Natural killer cell (primary cell): Measurements from ENCODE around the gene WDR88. TPM values are rescaled to one million over a fixed set of nuclear protein-coding genes. Genes with fewer than 3 reads are reported as not detected.
"Not testable (repeated sequence)": the region's sequence is repeated elsewhere in the genome, so short reads cannot be mapped to it uniquely, and the experiment has no call there.

Source experiments
- ATAC-seq, 3 donors: fragments of 150-1000 bp in 2 of 3; fragments of 200-7000 bp in 1 of 3; cut with Tn5 transposase; 1 replicate in 1 of 3; 2 replicates in 2 of 3; pipeline ENCODE4 v1.10.0; 2021; ENCODE audit warnings: mild to moderate bottlenecking in 2 of 3, moderate library complexity in 2 of 3
- DNase-seq, 2 donors: peaks; one replicate each; pipeline versions ENCODE4 v3.0.0 to v3.0.0-alpha.2; 2013 to 2021; ENCODE audit warnings: mixed read lengths in 1 of 2
- H3K27ac ChIP-seq: one replicate; pipeline ENCODE4 v1.5.1; 2013; ENCODE audit warnings: mild to moderate bottlenecking, low read length
- H3K27me3 ChIP-seq: one replicate; pipeline ENCODE4 v1.6.1; 2013; ENCODE audit warnings: low read length; ENCODE audit not compliant: control insufficient read depth, insufficient read depth
- H3K36me3 ChIP-seq: one replicate; pipeline ENCODE4 v1.6.1; 2013; ENCODE audit warnings: low read length; ENCODE audit not compliant: control insufficient read depth, insufficient read depth
- H3K4me1 ChIP-seq: one replicate; pipeline ENCODE4 v1.6.1; 2013; ENCODE audit warnings: low read length; ENCODE audit not compliant: control insufficient read depth, insufficient read depth
- H3K4me3 ChIP-seq: one replicate; pipeline ENCODE4 v1.5.1; 2013; ENCODE audit warnings: low read length
- H3K9me3 ChIP-seq: one replicate; pipeline ENCODE4 v1.6.1; 2013; ENCODE audit warnings: low read length; ENCODE audit not compliant: control insufficient read depth, insufficient read depth
- H3K27ac Mint-ChIP-seq, 2 donors: one replicate each; pipeline ENCODE4 v1.8.0; 2022; ENCODE audit warnings: mild to moderate bottlenecking in 2 of 2, mixed read lengths in 2 of 2, moderate library complexity in 1 of 2
- H3K27me3 Mint-ChIP-seq, 2 donors: one replicate each; pipeline ENCODE4 v1.8.0; 2022; ENCODE audit warnings: low read depth in 2 of 2, mixed read lengths in 2 of 2
- H3K36me3 Mint-ChIP-seq: one replicate; pipeline ENCODE4 v1.8.0; 2022; ENCODE audit warnings: mixed read lengths
- H3K4me1 Mint-ChIP-seq, 2 donors: one replicate each; pipeline ENCODE4 v1.8.0; 2022; ENCODE audit warnings: mixed read lengths in 2 of 2
- H3K4me3 Mint-ChIP-seq: one replicate; pipeline ENCODE4 v1.8.0; 2022; ENCODE audit warnings: mild to moderate bottlenecking, moderate library complexity, mixed read lengths
- H3K9me3 Mint-ChIP-seq, 2 donors: one replicate each; pipeline ENCODE4 v1.8.0; 2022; ENCODE audit warnings: mixed read lengths in 2 of 2
- CTCF ChIP-seq: fragments of 200-600 bp; IDR thresholded peaks from one replicate; pipeline ENCODE4 v1.8.0; 2022; ENCODE audit warnings: antibody characterized with exemption
- WGBS: methylation state at CpG from one replicate; pipeline ENCODE4 v1.1.7; 2013; ENCODE audit warnings: missing lambda C conversion rate; ENCODE audit not compliant: insufficient coverage; 5-methylcytosine and 5-hydroxymethylcytosine counted together
- intact Hi-C: fragments of 100-400 bp; cut with micrococcal nuclease; formaldehyde crosslinking; loops from one replicate; pipeline ENCODE4 v1.14.2; 2022
- total RNA-seq, 4 donors: library from RNA; stranded (reverse); fragments of 120-200 nt in 1 of 4; gene quantifications; one replicate each; pipeline versions ENCODE4 v1.2.3 to v1.2.4, GENCODE V29; 2013 to 2022

Gene WDR88
- total RNA-seq, 3 donors from 2014 or later (not counting 1 experiment from before 2014, with no cell fraction given) = not detected

DNA sequence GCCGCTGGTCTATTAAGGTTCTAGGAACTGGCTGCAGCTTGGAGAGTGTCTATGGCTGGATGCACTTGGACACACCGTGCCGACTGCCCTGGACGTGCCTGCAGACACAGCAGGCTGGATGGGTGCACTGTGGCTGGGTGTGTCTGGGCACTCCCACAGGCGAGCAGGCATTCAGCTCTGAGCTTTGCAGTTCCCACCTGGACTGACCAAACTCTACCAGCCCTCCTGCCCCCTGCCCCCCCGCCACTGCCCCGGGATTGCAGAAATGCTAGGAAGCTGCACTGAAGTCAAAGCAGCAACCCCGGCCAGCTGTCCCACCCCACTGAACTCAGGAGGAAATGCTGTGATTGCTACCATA, 55.2 kb downstream of the WDR88 start:
- DNase-seq (no peak), ATAC-seq (no peak)
- Mint-ChIP-seq H3K4me1 (peaks cover 10 to 13% of the 10 kb centered on the region in 2 donors), H3K36me3 (no peaks in the 10 kb centered on the region), H3K27ac (no peak overlapping the region), H3K4me3 (no peak overlapping the region), H3K9me3 (no peaks in the 10 kb centered on the region), H3K27me3 (peaks cover 19 to 22% of the 10 kb centered on the region in 2 donors)
- WGBS = 67% methylated on average over 8 of the region's 8 CpGs
- no peaks in the 10 kb centered on the region for H3K36me3 ChIP-seq
- no peak for TF ChIP-seq CTCF
- H3K4me3 ChIP-seq = no peak overlapping the region
- H3K27ac ChIP-seq = no peak overlapping the region
- intact Hi-C loops = no loop called here
- no peaks in the 10 kb centered on the region for H3K9me3 ChIP-seq
- H3K27me3 ChIP-seq = no peaks in the 10 kb centered on the region
- H3K4me1 ChIP-seq = peaks cover 14% of the 10 kb centered on the region

- no peak overlapping the region for H3K4me3 ChIP-seq
- no CpG with 5 or more reads among the region's 1 CpG for WGBS
- peaks cover 4% of the 10 kb centered on the region for H3K27me3 ChIP-seq
- H3K36me3 Mint-ChIP-seq = no peaks in the 10 kb centered on the region
- H3K27me3 Mint-ChIP-seq = peaks cover 32 to 39% of the 10 kb centered on the region in 2 donors
- no peaks in the 10 kb centered on the region for H3K36me3 ChIP-seq
- no peaks in the 10 kb centered on the region for H3K9me3 Mint-ChIP-seq
- H3K27ac ChIP-seq = no peak overlapping the region
- ATAC-seq (no peak), DNase-seq (no peak)
- no peaks in the 10 kb centered on the region for H3K9me3 ChIP-seq
- peaks cover 10 to 13% of the 10 kb centered on the region in 2 donors for H3K4me1 Mint-ChIP-seq
- no peak overlapping the region for H3K4me3 Mint-ChIP-seq
- intact Hi-C loops = no loop called here
- no peak for TF ChIP-seq CTCF
- H3K27ac Mint-ChIP-seq = no peak overlapping the region
- H3K4me1 ChIP-seq = peaks cover 14% of the 10 kb centered on the region
Observed at GRCh38 chr19:33189453-33189852, 57.5 kb downstream of the WDR88 start.

- 86% methylated on average over 4 of the region's 4 CpGs for WGBS
- intact Hi-C loops, H3K4me3 Mint-ChIP-seq: not testable (repeated sequence)
Observed at GRCh38 chr19:33191092-33191491, 59.2 kb downstream of the WDR88 start.

DNA sequence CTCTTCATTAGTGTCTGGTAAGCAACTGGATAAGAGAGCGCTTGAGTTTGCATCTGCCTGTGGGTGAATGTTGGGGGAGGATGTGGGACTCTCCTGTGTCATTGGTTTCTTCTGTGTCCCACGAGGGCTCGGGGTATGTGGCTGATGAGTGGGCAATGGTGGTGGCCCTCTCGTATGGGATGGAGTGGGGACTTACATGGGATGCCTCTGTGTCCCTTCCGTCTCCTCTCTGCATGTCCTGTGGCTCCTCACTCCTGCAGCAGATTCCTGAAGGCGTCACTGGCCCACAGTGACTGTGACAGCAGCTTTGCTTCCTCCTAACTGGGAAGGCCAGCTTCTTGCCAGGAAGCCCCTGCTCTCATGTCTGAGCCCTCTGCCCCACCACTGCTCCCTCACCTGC, 59.6 kb downstream of the WDR88 start:
- peaks cover 9% of the 10 kb centered on the region for H3K27me3 ChIP-seq
- no peak overlapping the region for H3K27ac ChIP-seq
- Mint-ChIP-seq H3K4me3 (no peak overlapping the region), H3K4me1 (peaks cover 5% of the 10 kb centered on the region in 2 donors), H3K36me3 (no peaks in the 10 kb centered on the region), H3K27ac (no peak overlapping the region), H3K9me3 (no peaks in the 10 kb centered on the region), H3K27me3 (peaks cover 33 to 39% of the 10 kb centered on the region in 2 donors)
- 80% methylated on average over 6 of the region's 6 CpGs for WGBS
- no peak overlapping the region for H3K4me3 ChIP-seq
- TF ChIP-seq CTCF = no peak
- DNase-seq (no peak), ATAC-seq (no peak)
- intact Hi-C loops = no loop called here
- H3K4me1 ChIP-seq = peaks cover 7% of the 10 kb centered on the region
- no peaks in the 10 kb centered on the region for H3K9me3 ChIP-seq
- no peaks in the 10 kb centered on the region for H3K36me3 ChIP-seq

More at GRCh38 chr19:33191092-33191491, 59.2 kb downstream of the WDR88 start:
- H3K4me1 ChIP-seq = peaks cover 11% of the 10 kb centered on the region
- H3K9me3 ChIP-seq, H3K9me3 Mint-ChIP-seq, H3K36me3 ChIP-seq, H3K36me3 Mint-ChIP-seq, H3K4me1 Mint-ChIP-seq, H3K27me3 ChIP-seq, ATAC-seq, DNase-seq, H3K4me3 ChIP-seq, H3K27ac Mint-ChIP-seq, H3K27ac ChIP-seq: not testable (repeated sequence)
- H3K27me3 Mint-ChIP-seq = peaks cover 32 to 39% of the 10 kb centered on the region in 2 donors
